HCT116 (cell line): ENCODE measurements around the gene ADGRG4. TPM values are rescaled to one million over a fixed set of nuclear protein-coding genes. Genes with fewer than 3 reads are reported as not detected.

Source experiments
- ATAC-seq: fragments of 200-7000 bp; cut with Tn5 transposase; 2 replicates; pipeline ENCODE4 v1.9.1; 2020; ENCODE audit warnings: mild to moderate bottlenecking, moderate library complexity
- BruUV-seq: library from RNA; stranded (reverse); fragments of 400-500 nt; replicated peaks from 2 replicates; lab custom pipeline; 2021; lab: Mats Ljungman, UMichigan
- CTCF ChIA-PET: fragments of 300-600 bp; sonication (Branson Sonifier 250); formaldehyde crosslinking; loops from one replicate; lab custom pipeline; 2021; ENCODE audit warnings: antibody characterized with exemption; lab: Charles Lee
- POLR2A ChIA-PET: fragments of 300-600, 350-600 bp; sonication (Branson Sonifier 250); formaldehyde crosslinking; loops from one replicate; lab custom pipeline; 2021; ENCODE audit warnings: antibody characterized with exemption; lab: Charles Lee
- RAD21 ChIA-PET, 2 experiments: fragments of 300-600 bp; sonication (Branson Sonifier 250); formaldehyde crosslinking; loops; one replicate each; lab custom pipeline; 2023; ENCODE audit warnings: low total read pairs in 2 of 2; ENCODE audit not compliant: uncharacterized antibody in 2 of 2, unreplicated experiment in 2 of 2, low non-redundant PET in 1 of 2; lab: Charles Lee
- DNase-seq: peaks from one replicate; pipeline ENCODE4 v3.0.0-alpha.2; 2010; ENCODE audit warnings: low read depth, low spot score
- H2AFZ ChIP-seq: fragments of 200-600 bp; shearing (Covaris generic), sonication (generic); 2 replicates; pipeline ENCODE4 v1.6.1; 2017; ENCODE audit warnings: low read depth, mixed run types, mixed read lengths, antibody characterized with exemption, low read length; ENCODE audit not compliant: poor library complexity, severe bottlenecking
- H3K27ac ChIP-seq: 2 replicates; pipeline ENCODE4 v1.5.1; 2012; ENCODE audit warnings: low read depth, low read length
- H3K27me3 ChIP-seq: fragments of 200-600 bp; sonication (generic); 2 replicates; pipeline ENCODE4 v1.6.1; 2016; ENCODE audit warnings: mixed run types, low read length, mixed read lengths; ENCODE audit not compliant: insufficient read depth
- H3K36me3 ChIP-seq, 2 experiments: fragments of 200-500 bp in 1 of 2; fragments of 200-600 bp in 1 of 2; sonication (Bioruptor generic) in 1 of 2; sonication (generic) in 1 of 2; 2 replicates each; pipeline versions ENCODE4 v1.5.1 to v1.6.1; 2014 to 2016; ENCODE audit warnings: low read length in 2 of 2, inconsistent platforms in 1 of 2, mixed read lengths in 1 of 2, mixed run types in 1 of 2; ENCODE audit not compliant: insufficient read depth in 2 of 2, control insufficient read depth in 1 of 2
- H3K4me1 ChIP-seq, 2 experiments: fragments of 200-600 bp in 1 of 2; sonication (generic) in 1 of 2; 2 replicates each; pipeline versions ENCODE4 v1.5.1 to v1.6.1; 2012 to 2017; ENCODE audit warnings: low read length in 2 of 2, inconsistent platforms in 1 of 2, mild to moderate bottlenecking in 1 of 2, mixed read lengths in 1 of 2, mixed run types in 1 of 2, moderate library complexity in 1 of 2; ENCODE audit not compliant: insufficient read depth in 2 of 2, control insufficient read depth in 1 of 2
- H3K4me2 ChIP-seq: fragments of 200-600 bp; sonication (generic); 2 replicates; pipeline ENCODE4 v1.6.1; 2017; ENCODE audit warnings: mixed run types, low read length, mixed read lengths
- H3K4me3 ChIP-seq, 2 experiments: fragments of 200-600 bp in 1 of 2; sonication (generic) in 1 of 2; replicated peaks in 1 of 2; 2 replicates each; pipeline ENCODE4 v1.5.1; 2011 to 2016; ENCODE audit warnings: low read length in 2 of 2, control low read depth in 1 of 2, low read depth in 1 of 2, mild to moderate bottlenecking in 1 of 2, mixed read lengths in 1 of 2, mixed run types in 1 of 2
- H3K79me2 ChIP-seq: fragments of 200-600 bp; sonication (generic); 2 replicates; pipeline ENCODE4 v1.6.1; 2017; ENCODE audit warnings: mild to moderate bottlenecking, mixed run types, low read length, moderate library complexity, mixed read lengths; ENCODE audit not compliant: insufficient read depth
- H3K9ac ChIP-seq: fragments of 200-600 bp; sonication (generic); 2 replicates; pipeline ENCODE4 v1.6.1; 2016; ENCODE audit warnings: low read length, mixed read lengths
- H3K9me2 ChIP-seq: fragments of 200-600 bp; sonication (generic), shearing (Covaris generic); 2 replicates; pipeline ENCODE4 v1.6.1; 2017; ENCODE audit warnings: mixed run types, mild to moderate bottlenecking, moderate library complexity; ENCODE audit not compliant: insufficient read depth
- H3K9me3 ChIP-seq, 2 experiments: fragments of 200-500 bp in 1 of 2; fragments of 200-600 bp in 1 of 2; sonication (Bioruptor generic) in 1 of 2; sonication (generic) in 1 of 2; 2 replicates each; pipeline ENCODE4 v1.6.1; 2014 to 2017; ENCODE audit warnings: low read length in 2 of 2, mixed read lengths in 2 of 2, inconsistent platforms in 1 of 2, low read depth in 1 of 2, mild to moderate bottlenecking in 1 of 2, mixed run types in 1 of 2, moderate library complexity in 1 of 2; ENCODE audit not compliant: control insufficient read depth in 1 of 2, insufficient read depth in 1 of 2
- H4K20me1 ChIP-seq: fragments of 200-600 bp; sonication (generic), shearing (Covaris generic); 2 replicates; pipeline ENCODE4 v1.6.1; 2017; ENCODE audit warnings: mixed run types, mild to moderate bottlenecking, moderate library complexity; ENCODE audit not compliant: insufficient read depth
- CBX3 ChIP-seq: IDR thresholded peaks from 2 replicates; pipeline ENCODE4 v1.6.1; 2012; ENCODE audit warnings: low read depth
- CEBPB ChIP-seq: IDR thresholded peaks from 2 replicates; pipeline ENCODE4 v1.6.1; 2012; ENCODE audit warnings: low read depth
- EGR1 ChIP-seq: IDR thresholded peaks from 2 replicates; pipeline ENCODE4 v1.6.1; 2012; ENCODE audit warnings: low read depth
- FOSL1 ChIP-seq: IDR thresholded peaks from 2 replicates; pipeline ENCODE4 v1.6.1; 2012; ENCODE audit warnings: low read depth
- POLR2AphosphoS5 ChIP-seq: IDR thresholded peaks from 2 replicates; pipeline ENCODE4 v1.6.1; 2011; ENCODE audit warnings: mild to moderate bottlenecking, low read depth, low read length, moderate library complexity
- RAD21 ChIP-seq: IDR thresholded peaks from 2 replicates; pipeline ENCODE4 v1.6.1; 2012; ENCODE audit warnings: low read depth, mild to moderate bottlenecking
- YY1 ChIP-seq: IDR thresholded peaks from 2 replicates; pipeline ENCODE4 v1.6.1; 2011; ENCODE audit warnings: low read length, low read depth, moderate library complexity, mild to moderate bottlenecking; ENCODE audit not compliant: insufficient replicate concordance; ENCODE audit errors: extremely low read depth
- ZBTB33 ChIP-seq: IDR thresholded peaks from 2 replicates; pipeline ENCODE4 v1.6.1; 2011; ENCODE audit warnings: mild to moderate bottlenecking, low read length, moderate library complexity; ENCODE audit not compliant: insufficient replicate concordance; ENCODE audit errors: extremely low read depth
- intact Hi-C: fragments of 100-400 bp; cut with micrococcal nuclease; formaldehyde crosslinking; loops from 2 replicates; pipeline ENCODE4 v1.10.0; 2022
- total RNA-seq: library from RNA; stranded (reverse); gene quantifications from one replicate; pipeline ENCODE4 v1.2.1, GENCODE V29; 2021; ENCODE audit not compliant: unreplicated experiment

The ADGRG4 gene
- total RNA-seq, 1 experiment from 2014 or later: not detected

GRCh38 chrX:136395271-136395670, 94.5 kb downstream of the ADGRG4 start:
- DNase-seq (no peak), ATAC-seq (no peak)
- no peak overlapping the region for H3K4me3 ChIP-seq
- no peaks in the 10 kb centered on the region for H3K4me1 ChIP-seq
- ChIA-PET CTCF (no interaction called here), POLR2A (no interaction called here), RAD21 (no interaction called here)
- no peaks in the 10 kb centered on the region for H3K79me2 ChIP-seq
- no peaks in the 10 kb centered on the region for H3K27me3 ChIP-seq
- no peak overlapping the region for H3K27ac ChIP-seq
- intact Hi-C loops: no loop called here
- BruUV-seq: no TSS peak
- peak overlapping the region; percentile 9 for H2AFZ ChIP-seq
- H3K9me2 ChIP-seq: no peaks in the 10 kb centered on the region
- no peak overlapping the region for H3K9ac ChIP-seq
- no peak overlapping the region for H3K4me2 ChIP-seq
- no peaks in the 10 kb centered on the region for H3K36me3 ChIP-seq
- H3K9me3 ChIP-seq: no peaks in the 10 kb centered on the region
- no peak for TF ChIP-seq YY1
- TF ChIP-seq CEBPB: 0 out of 2 replicates have a peak, but pooled peaks have one; percentile 27
- peak; percentile 28; the same call in 1 of the 2 replicates for TF ChIP-seq FOSL1
- no peaks in the 10 kb centered on the region for H4K20me1 ChIP-seq

- no peak for TF ChIP-seq CBX3
- no peak for TF ChIP-seq ZBTB33
- peak; percentile 24; the same call in 1 of the 2 replicates for TF ChIP-seq RAD21
- no peak for TF ChIP-seq POLR2AphosphoS5
- TF ChIP-seq EGR1: no peak
- H3K27ac ChIP-seq: no peak overlapping the region
- no peak for DNase-seq
- H3K36me3 ChIP-seq: no peaks in the 10 kb centered on the region
- intact Hi-C loops: no loop called here
- H3K9me3 ChIP-seq: no peaks in the 10 kb centered on the region
- RAD21 ChIA-PET: no interaction called here
- no peaks in the 10 kb centered on the region for H3K27me3 ChIP-seq
- no peak for ATAC-seq
- CTCF ChIA-PET: no interaction called here
- no peaks in the 10 kb centered on the region for H3K9me2 ChIP-seq
- no peak overlapping the region for H3K4me3 ChIP-seq
- BruUV-seq: no TSS peak
- H3K79me2 ChIP-seq: no peaks in the 10 kb centered on the region
- no peak overlapping the region for H3K9ac ChIP-seq
- POLR2A ChIA-PET: no interaction called here
- H3K4me2 ChIP-seq: no peak overlapping the region
- H3K4me1 ChIP-seq: no peaks in the 10 kb centered on the region
- H4K20me1 ChIP-seq: no peaks in the 10 kb centered on the region
- no peak overlapping the region for H2AFZ ChIP-seq
These were observed 96.2 kb downstream of the ADGRG4 start for GRCh38 chrX:136397001-136397400.
